NCI-H748 (cell line): ENCODE data around the gene MRAP.

ENCODE experiments used
- DNase-seq: peaks from one replicate; lab custom pipeline; 2025; ENCODE audit not compliant: unreplicated experiment; lab: John Stamatoyannopoulos, UW

MRAP gene

DNA sequence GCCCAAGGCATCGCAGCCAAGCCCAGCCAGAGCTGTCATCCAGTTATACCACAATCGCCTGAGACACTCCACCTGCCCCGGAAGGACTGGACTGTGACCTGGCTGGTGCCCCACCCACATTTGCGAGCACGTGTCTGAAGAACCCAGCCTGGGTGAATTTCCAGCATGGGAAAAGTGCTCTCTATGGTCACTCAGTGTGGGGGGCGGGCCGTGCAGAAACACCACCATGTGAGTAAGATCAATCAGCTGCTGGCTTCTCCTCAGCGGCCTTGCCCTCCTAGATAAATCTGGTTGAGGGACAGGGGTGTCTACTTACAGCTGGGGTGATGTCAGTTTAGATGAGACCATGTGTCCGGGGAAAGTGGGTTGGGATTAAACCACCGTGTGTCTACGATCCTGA lies 49.3 kb downstream of the MRAP start:
- DNase-seq, result no peak

DNA sequence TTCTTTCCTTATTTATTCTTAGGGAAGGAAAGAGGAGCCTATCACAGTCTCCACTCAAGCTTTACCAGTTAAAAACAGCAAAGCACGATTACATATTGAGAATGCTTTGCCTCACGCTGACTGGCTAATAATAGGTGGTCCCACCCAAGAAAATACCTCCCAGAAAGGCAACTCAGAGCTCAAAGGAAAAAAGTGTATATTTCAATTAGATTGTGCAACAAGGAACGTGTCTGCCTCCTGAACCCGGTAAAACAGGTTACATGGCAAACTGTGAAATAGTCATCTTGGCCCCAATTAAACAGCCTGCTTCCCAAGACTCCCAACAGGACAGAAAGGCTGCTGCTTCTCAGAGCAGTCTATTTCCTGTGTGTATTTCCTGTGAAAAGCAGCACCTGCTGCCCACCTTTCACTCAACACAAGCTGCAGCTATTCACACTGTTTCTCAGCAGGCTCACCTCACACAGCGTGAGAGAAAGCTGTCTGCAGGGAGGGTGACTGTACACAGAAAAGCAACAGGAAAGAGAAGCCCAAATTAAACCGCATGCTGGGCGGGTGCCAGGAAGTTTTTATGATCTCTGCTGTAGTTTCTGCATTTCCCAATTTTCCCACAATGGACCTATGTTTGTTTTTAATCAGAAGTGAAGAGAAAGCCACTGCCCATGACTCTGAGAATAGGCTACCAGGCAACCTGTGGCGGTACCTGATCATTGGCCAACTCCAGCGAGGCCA lies 50.1 kb downstream of the MRAP start:
- peak; percentile 59 for DNase-seq

DNA sequence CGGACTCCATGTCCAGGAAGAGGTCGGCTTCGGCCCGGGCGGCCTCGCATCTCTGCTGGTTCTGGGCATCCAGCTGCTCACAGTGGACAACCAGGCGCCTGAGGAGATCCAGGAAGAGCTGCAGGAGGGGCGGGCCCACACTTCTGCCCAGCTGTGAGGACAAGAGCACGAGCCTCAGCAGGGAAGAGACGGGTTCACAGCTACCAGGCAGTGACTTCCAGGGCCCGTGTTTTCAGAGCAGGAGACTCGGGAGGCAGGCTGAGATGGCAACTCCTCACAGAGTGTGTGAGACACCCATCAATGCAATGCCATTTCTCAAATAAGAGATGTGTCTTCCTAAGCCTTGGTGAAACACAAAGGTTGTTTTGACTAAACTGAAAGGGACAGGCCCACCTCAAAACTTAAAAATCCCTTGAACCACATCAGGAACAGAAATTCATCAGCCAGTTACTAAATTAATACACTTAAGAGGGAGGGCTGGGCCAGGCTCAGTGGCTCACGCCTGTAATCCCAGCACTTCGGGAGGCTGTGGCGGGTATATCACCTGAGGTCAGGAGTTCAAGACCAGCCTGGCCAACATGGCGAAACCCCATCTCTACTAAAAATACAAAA lies 50.8 kb downstream of the MRAP start:
- no peak for DNase-seq

- DNase-seq, result no peak
Observed at GRCh38 chr21:32350211-32350980, 51.7 kb downstream of the MRAP start.

- DNase-seq, result no peak
Observed at GRCh38 chr21:32350981-32351380, 52.3 kb downstream of the MRAP start.

- no peak for DNase-seq
Observed at GRCh38 chr21:32351428-32351827, 52.8 kb downstream of the MRAP start.

DNA sequence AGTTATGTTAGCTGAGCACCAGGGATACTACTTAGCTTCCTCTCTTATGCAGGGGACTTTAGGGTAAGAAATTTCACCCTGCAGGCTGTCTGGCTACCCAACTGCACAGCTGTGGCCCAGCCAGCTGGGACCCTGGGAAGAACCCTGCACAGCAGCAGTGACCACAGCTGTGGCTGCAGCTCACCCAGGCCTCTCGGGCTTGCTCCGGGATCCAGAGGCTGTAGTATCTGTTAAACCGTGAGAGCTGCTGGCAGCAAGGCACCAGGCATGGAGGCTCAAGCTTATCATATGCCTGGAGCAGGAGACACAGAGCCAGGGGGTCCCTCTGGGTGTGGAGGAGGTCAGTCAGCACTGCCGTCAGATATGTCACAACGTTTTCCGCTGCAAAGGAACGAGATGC lies 53.9 kb downstream of the MRAP start:
- no peak for DNase-seq

DNA sequence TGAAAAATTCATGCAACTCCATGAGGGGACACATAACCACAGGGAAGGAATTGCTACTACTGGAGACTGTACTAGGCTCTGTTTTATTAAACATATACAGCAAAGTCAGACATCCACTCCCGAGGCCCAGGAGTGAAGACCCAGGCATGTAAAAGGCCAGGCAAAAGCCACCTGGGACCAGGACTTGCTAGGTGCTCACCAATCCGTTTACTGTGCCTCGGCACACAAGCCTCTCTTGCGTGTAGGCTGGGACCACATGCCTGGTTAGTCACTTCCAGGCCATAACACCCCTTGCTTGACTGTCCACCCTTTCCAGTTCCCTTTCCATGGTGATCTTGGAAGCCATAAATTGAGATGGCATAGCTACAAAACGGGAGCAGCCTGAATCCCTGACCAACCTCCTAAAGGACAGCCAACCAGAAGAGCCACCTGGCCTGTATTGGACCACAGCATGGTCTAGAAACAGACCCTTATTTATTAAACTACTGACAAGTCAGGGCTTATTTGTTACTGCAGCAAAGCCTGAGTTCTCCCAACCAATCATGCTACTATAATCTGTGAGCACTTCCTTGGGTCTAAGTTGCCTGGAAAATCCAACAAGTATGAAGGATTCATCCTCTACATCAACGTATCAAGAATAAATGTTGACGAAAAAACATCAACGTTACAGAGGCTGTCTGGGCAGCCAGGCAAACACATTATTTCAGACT lies 54.5 kb downstream of the MRAP start:
- no peak for DNase-seq

DNA sequence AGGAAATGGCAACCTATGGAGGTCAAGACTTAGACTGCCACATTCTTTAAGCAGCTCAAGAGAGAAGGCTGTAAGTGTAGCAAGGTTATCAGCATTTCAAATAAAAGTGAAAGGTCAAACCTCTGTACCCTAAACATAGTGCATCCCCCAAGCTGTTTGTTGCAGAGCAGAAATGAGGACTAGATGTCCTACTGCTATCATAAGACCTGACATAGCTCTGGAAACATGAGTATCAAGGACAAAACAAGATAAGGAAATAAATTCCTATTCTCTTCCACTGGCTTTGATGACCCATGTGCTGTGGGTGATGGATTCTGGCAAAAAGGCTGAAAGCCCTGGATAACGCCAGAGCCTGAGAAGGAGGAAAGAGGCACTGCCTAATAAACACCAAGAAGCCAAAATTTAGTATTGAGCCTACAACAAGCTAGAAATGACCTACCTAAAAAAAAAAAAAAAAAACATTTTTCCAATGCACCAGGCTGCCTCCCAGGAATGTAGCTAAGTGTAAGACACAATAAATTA lies 58.3 kb downstream of the MRAP start:
- no peak for DNase-seq

DNA sequence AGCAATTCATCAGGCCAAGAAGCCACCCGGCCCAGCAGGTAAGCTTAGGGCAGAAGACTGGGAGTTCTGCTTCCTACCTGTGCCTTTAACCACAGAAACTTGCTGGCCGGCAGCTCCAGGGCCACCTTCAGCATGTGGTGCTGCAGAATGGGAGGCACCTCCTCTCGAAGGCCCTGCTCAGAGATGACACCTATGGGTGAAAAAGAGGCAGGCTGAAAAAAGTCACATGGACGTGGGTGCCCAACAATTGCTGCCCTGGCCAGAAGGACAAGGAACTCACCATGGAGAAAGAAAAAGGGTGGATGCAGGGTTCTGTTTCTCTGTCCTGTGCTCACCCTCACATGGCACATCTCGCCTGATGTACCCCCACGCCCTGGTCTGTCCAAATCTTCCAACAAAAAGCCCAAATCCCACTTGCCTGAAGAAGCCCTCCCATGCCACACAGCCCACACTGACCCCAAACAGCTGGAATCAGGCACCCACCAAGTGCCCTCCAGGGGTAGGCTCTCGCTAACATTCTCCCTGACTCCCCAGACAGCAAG lies 61.1 kb downstream of the MRAP start:
- DNase-seq, result no peak

- peak; percentile 4 for DNase-seq
Observed at GRCh38 chr21:32360401-32360975, 61.8 kb downstream of the MRAP start.
